HG02571 (cell line): ENCODE measurements around the gene THAP9.
"Not testable (repeated sequence)": the region's sequence is repeated elsewhere in the genome, so short reads cannot be mapped to it uniquely, and the experiment has no call there.

Experiments
- ATAC-seq: cut with Tn5 transposase; IDR thresholded peaks from one replicate; pipeline ENCODE4 v1.9.1; 2021; ENCODE audit warnings: mild to moderate bottlenecking, moderate library complexity; ENCODE audit not compliant: unreplicated experiment

The THAP9 gene

GRCh38 chr4:82893942-82894341 lies 6.6 kb upstream of the THAP9 start:
- no peak for ATAC-seq

- no peak for ATAC-seq
Measured at GRCh38 chr4:82896755-82897154, 3.8 kb upstream of the THAP9 start.

GRCh38 chr4:82898322-82899243 lies 2.0 kb upstream of the THAP9 start:
- no peak for ATAC-seq

DNA sequence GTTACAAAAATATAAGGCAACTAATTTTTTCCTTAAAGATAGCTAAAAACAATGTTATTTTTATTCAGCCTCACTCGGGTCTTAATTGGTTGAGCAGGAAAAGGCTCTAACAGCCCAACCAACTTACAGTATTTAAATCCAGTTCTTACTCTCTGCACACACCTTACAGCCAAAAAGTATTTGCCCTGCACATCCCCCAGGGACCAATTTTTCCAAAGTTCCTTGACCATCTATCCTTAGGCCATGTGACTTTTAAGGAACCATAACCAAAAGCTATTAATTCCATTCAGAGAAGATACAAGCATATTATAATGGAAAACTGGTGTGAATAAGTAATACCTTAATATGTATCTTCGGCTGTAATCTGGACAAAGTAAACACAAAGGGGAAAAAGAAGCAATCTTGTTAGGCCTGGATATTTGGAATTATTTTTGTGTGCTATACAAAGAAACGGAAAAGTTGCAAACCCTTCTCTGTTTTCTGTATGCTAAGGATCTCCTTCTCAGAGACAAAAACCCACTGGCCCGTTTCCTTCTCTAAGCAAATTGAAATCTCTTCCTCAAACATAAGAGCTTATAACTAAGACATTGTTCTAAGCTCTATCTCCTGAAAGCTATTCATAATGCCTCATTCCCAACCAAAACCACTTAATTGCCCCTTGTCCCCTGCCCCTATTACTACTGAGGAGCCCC lies 1.0 kb upstream of the THAP9 start:
- no peak for ATAC-seq

DNA sequence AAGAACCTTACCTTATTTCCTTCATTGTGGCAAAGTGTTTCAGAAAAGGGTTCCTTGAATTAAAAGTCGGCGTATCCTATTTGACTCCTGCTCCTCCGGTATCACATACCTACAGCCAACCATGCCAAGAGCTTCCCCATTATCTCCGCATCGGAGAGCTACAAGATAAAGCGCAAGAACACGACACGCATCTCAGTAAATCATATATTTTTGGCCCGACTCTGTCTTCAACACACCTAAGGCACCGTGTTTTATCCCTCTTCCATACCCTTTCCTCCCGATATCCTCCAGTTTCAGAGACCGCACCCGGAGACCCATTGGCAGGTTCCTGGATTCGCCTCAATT lies 497 bp upstream of the THAP9 start:
- peak; percentile 2 for ATAC-seq

- ATAC-seq = no peak
Measured at GRCh38 chr4:82901183-82901718, 716 bp downstream of the THAP9 start.

DNA sequence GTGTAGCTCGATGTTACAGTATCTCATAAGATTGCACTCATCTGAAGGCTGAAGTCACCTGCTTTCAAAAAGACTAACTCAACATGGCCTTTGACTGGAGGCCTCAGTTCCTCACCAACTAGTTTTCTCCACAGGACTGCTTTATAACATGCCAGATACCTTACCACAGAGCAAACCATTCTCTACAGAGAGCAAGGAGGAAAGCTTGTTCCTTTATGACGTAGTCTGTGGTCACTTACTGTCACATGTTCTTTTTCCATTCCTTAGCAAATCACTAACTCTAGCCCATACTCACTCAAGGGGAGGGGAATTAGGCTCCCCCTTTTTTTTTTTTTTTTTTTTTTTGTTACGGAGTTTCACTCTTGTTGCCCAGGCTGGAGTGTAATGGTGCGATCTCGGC lies 3.2 kb downstream of the THAP9 start:
- no peak for ATAC-seq

- peak; percentile 32 for ATAC-seq
Measured at GRCh38 chr4:82905205-82905604, 4.7 kb downstream of the THAP9 start.

DNA sequence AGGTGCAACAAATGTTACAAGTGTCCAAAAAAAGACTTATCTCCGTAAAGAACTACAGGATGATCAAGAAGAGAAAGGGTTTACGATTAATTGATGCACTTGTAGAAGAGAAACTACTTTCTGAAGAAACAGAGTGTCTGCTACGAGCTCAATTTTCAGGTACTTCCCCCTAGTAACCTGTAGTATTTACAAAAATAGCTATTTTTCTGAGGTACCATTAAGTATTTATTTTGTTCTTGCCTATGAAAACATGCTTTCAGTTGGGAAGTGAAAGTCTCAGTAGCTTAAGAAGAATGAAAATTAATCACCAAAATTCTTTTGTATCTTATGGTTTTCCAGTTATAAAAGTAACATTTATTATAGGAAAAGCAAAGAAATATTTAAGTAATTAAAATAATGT lies 5.9 kb downstream of the THAP9 start:
- no peak for ATAC-seq

- no peak for ATAC-seq
Measured at GRCh38 chr4:82909326-82909725, 8.8 kb downstream of the THAP9 start.

DNA sequence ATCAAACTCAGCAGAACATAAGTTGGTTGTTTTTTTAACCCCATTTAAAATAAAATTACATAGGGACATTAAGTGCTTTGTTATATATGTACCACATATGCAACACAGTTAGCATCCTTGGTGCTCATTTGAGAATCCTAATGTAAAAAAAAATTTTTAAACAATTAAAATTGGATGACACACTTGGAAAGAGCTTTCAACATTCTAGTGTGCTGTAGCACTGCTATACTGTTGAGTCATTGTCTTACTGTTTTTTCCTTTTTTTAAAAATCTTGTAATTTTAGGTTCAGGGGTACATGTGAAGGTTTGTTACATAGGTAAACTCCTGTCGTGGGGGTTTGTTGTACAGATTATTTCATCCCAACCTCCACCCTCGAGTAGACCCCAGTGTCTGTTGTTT lies 12.8 kb downstream of the THAP9 start:
- no peak for ATAC-seq

DNA sequence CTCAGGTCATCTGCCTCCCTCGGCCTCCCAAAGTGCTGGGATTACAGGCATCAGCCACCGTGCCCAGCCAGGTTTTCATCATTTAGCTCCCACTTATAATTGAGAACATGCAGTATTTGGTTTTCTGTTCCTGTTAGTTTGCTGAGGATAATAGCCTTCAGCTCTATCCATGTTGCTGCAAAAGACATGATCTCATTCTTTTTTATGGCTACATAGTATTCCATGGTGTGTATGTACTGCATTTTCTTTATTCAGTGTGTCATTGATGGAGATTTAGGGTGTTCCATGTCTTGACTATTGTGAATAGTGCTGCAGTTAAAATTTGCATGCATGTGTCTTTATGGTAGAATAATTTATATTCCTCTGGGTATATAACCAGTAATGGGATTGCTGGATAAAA lies 13.4 kb downstream of the THAP9 start:
- ATAC-seq = not testable (repeated sequence)

GRCh38 chr4:82918091-82918490 lies 17.6 kb downstream of the THAP9 start:
- ATAC-seq = no peak

- ATAC-seq = no peak
Measured at GRCh38 chr4:82919386-82919785, 18.9 kb downstream of the THAP9 start.

- ATAC-seq = no peak
Measured at GRCh38 chr4:82921795-82922194, 21.3 kb downstream of the THAP9 start.

DNA sequence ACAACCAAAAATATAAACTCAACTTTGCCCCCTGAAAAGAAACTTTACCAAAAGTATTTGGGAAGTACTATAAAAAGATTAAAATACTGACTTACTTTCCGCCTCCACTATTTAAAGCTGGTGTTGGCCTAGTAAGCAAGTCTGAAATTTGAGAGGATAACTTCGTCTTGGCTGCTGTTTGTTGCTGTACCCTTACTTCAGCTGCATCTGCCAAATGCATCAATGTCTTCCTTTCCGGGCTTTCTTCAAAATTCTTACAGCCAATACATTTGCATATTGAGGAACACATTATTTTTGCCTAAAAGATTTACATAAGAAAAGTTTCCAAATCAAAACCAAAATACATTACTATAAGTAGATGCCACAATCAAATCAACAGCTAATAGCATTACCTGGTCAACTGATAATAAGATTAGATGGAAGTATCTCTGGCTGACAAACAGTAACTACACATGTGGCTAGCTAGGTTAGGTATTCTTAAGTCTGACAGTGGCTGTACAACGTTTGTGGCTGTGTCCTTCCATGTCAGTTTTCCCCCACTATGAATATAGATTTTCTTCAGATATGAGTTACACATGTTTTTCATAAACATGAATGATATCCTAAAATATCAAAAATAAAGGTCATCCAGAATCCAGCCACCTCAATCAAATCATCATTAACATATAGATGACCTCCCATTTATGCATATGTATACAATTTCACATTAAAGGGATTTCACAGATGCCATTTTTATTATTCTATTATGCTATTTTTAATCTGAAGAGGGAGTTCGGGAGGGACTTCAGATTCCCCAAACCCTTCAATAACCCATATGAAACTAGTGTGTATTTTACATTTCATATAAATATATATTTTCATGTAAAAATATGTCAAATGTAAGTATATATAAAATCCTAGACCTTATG lies 30.6 kb downstream of the THAP9 start:
- no peak for ATAC-seq

DNA sequence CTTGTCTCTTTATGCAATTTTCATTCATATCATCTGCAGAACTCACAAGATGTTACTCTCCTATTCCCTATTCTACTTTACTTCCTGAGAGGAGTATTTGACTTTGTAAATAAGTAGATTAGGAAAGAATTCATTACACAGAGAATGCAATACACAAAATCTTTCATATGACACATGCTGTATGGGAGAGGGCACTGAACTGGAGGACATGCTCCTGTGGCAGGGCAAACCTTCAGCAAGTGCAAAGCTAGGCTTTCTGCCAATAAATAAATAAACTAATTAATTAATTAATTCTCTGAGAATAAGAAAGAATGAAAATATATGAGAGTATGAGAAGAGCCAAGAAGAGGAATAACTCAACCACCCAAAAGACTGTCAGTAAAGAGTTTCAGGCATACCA lies 33.9 kb downstream of the THAP9 start:
- no peak for ATAC-seq

DNA sequence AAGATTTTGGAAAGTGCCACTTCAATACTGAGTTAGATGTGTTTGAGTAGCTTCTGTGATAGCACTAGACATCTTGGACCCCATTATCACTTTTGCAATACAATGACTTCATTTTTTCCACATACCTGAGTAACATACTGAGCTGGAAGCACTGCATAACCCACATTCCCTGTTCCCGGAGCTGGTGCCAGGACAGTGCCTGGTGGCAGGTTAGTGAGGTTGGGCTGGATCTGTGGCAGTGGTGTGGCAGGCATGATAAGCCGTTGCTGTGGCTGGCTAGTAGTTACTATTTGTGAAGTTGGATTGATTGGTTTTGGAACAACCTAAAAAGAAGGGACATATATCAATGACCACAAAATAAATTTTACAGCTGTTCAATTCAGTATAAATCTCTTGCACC lies 38.9 kb downstream of the THAP9 start:
- no peak for ATAC-seq

DNA sequence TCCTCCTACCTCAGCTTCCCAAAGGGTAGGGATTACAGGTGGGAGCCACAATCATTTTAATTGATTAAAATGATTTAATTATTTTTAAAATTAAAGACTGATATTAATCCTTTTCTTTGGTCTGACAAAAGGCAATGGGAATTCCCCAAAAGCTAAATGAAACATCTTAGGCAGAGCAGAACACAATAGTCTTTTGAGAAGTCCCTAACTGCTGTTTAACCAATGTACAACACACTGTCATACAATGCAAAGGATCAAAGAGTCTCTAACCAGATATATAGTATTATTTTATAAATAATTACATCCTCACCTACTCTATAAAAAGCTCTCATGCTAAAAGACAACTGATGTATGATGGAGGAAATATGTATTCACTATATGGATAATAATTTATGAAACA lies 47.0 kb downstream of the THAP9 start:
- no peak for ATAC-seq

DNA sequence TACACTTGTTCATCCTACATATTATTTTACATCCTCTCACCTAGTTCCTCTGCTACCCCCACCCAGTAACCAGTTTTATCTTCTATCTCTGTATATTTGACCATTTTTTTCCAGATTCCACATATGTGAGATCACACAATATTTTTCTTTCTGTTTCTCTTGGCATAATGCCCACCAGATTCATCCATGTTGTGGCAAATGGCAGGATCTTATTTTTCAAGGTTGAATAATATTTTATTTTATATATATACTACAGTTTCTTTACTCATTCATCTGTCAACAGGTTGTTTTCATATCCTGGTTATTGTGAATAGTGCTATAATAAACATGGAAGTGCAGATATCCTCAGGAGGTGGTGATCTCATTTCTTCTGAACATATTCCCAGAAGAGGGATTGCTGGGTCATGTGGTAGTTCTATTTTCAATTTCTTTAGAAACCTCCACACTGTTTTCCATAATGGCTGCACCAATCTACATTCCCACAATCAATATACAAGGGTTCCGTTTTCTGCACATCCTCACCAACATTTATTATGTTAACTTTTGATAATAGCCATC lies 48.2 kb downstream of the THAP9 start:
- ATAC-seq = no peak

DNA sequence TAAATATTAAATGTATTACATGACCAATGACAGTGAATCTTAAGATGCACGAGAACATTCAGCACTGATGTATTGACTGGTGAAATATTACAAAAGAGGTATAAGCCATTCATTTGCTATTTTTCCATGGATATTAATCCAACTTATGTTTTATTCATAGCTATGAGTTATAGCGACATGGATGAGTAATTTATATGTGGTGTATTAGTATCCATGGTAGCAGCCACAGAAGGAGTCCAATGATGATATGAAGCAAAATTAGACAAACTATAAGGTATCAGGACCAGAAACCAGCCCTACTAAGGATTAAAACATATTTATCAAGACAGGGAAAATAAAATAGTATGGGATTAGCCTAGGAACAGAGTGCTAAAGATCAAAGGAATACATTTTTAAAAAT lies 50.7 kb downstream of the THAP9 start:
- ATAC-seq = no peak
